ENCODE results near the gene BMP7.

BMP7 gene

GRCh38 chr20:57229490-57229889 is 37.0 kb downstream of the BMP7 start:
- DNase-seq (ENCODE audit: low spot score): no peak

- DNase-seq (ENCODE audit: low spot score): no peak
These were observed 40.6 kb downstream of the BMP7 start for GRCh38 chr20:57225830-57226229.

- no peak for DNase-seq (ENCODE audit: low spot score)
These were observed 41.2 kb downstream of the BMP7 start for GRCh38 chr20:57225197-57225733.

- DNase-seq (ENCODE audit: low spot score): no peak
These were observed 41.8 kb downstream of the BMP7 start for GRCh38 chr20:57224641-57225138.

- no peak for DNase-seq (ENCODE audit: low spot score)
These were observed 42.6 kb downstream of the BMP7 start for GRCh38 chr20:57223648-57224489.

- no peak for DNase-seq (ENCODE audit: low spot score)
These were observed 43.9 kb downstream of the BMP7 start for GRCh38 chr20:57222631-57222950.

- DNase-seq (ENCODE audit: low spot score): no peak
These were observed 44.4 kb downstream of the BMP7 start for GRCh38 chr20:57221916-57222630.

- no peak for DNase-seq (ENCODE audit: low spot score)
These were observed 45.9 kb downstream of the BMP7 start for GRCh38 chr20:57220337-57221145.

GRCh38 chr20:57219071-57219677 is 47.3 kb downstream of the BMP7 start:
- DNase-seq (ENCODE audit: low spot score): no peak

- DNase-seq (ENCODE audit: low spot score): no peak
These were observed 48.0 kb downstream of the BMP7 start for GRCh38 chr20:57218489-57218888.

- no peak for DNase-seq (ENCODE audit: low spot score)
These were observed 48.6 kb downstream of the BMP7 start for GRCh38 chr20:57217802-57218201.

GRCh38 chr20:57216669-57217068 is 49.8 kb downstream of the BMP7 start:
- DNase-seq (ENCODE audit: low spot score): no peak

- DNase-seq (ENCODE audit: low spot score): no peak
These were observed 50.5 kb downstream of the BMP7 start for GRCh38 chr20:57215826-57216471.

- no peak for DNase-seq (ENCODE audit: low spot score)
These were observed 51.0 kb downstream of the BMP7 start for GRCh38 chr20:57215426-57215825.

- no peak for DNase-seq (ENCODE audit: low spot score)
These were observed 51.5 kb downstream of the BMP7 start for GRCh38 chr20:57214948-57215347.

- no peak for DNase-seq (ENCODE audit: low spot score)
These were observed 52.0 kb downstream of the BMP7 start for GRCh38 chr20:57214427-57214826.

- DNase-seq (ENCODE audit: low spot score): no peak
These were observed 52.5 kb downstream of the BMP7 start for GRCh38 chr20:57213924-57214323.

GRCh38 chr20:57213291-57213690 is 53.1 kb downstream of the BMP7 start:
- DNase-seq (ENCODE audit: low spot score): no peak

- peak; percentile 98 for DNase-seq (ENCODE audit: low spot score)
These were observed 53.7 kb downstream of the BMP7 start for GRCh38 chr20:57212534-57213276.

GRCh38 chr20:57211908-57212533 is 54.4 kb downstream of the BMP7 start:
- no peak for DNase-seq (ENCODE audit: low spot score)

All from SW480 (cell line).